HepG2 (cell line): ENCODE measurements around the gene BCL2L1. TPM values are rescaled to one million over a fixed set of nuclear protein-coding genes. Genes with fewer than 3 reads are reported as not detected.

Experiments
- ARHGAP35 ChIP-seq: sonication (generic); formaldehyde crosslinking; IDR thresholded peaks from 2 replicates; pipeline ENCODE4 v1.9.0; 2022; ENCODE audit warnings: mild to moderate bottlenecking, inconsistent platforms, moderate library complexity, missing genetic modification reagents, borderline replicate concordance
- ATF7 ChIP-seq, 2 experiments: fragments of 450-650 bp in 1 of 2; sonication (generic) in 1 of 2; formaldehyde crosslinking in 1 of 2; IDR thresholded peaks; 2 replicates each; pipeline versions ENCODE4 v1.4.0 to v1.6.1; 2016 to 2020; ENCODE audit warnings: antibody characterized with exemption in 1 of 2, mild to moderate bottlenecking in 1 of 2, missing genetic modification reagents in 1 of 2
- BCLAF1 ChIP-seq: fragments of 450-650 bp; IDR thresholded peaks from 2 replicates; pipeline ENCODE4 v1.6.1; 2017; ENCODE audit warnings: mild to moderate bottlenecking
- GABPA ChIP-seq, 2 experiments: IDR thresholded peaks; 2 replicates each; pipeline ENCODE4 v1.6.1; 2011 to 2016; ENCODE audit warnings: low read depth in 2 of 2, low read length in 1 of 2, missing biosample characterization in 1 of 2, missing genetic modification characterization in 1 of 2
- HHEX ChIP-seq: IDR thresholded peaks from 2 replicates; pipeline ENCODE4 v1.6.1; 2016; ENCODE audit warnings: control low read depth
- RARG ChIP-seq: sonication (generic); formaldehyde crosslinking; IDR thresholded peaks from 2 replicates; pipeline ENCODE4 v1.4.0; 2020; ENCODE audit warnings: low read depth, mild to moderate bottlenecking, missing genetic modification reagents
- RFXANK ChIP-seq: IDR thresholded peaks from 2 replicates; pipeline ENCODE4 v1.6.1; 2016
- ZBTB34 ChIP-seq: sonication (generic); formaldehyde crosslinking; IDR thresholded peaks from 2 replicates; pipeline ENCODE4 v1.8.0; 2022; ENCODE audit warnings: mild to moderate bottlenecking, missing genetic modification reagents
- ZNF138 ChIP-seq: sonication (generic); formaldehyde crosslinking; IDR thresholded peaks from 2 replicates; pipeline ENCODE4 v1.5.0; 2020; ENCODE audit warnings: mild to moderate bottlenecking, low read depth, missing genetic modification reagents
- ZNF224 ChIP-seq: sonication (generic); formaldehyde crosslinking; IDR thresholded peaks from 2 replicates; pipeline ENCODE4 v1.5.0; 2020; ENCODE audit warnings: mild to moderate bottlenecking, missing genetic modification reagents
- ZNF234 ChIP-seq: sonication (generic); formaldehyde crosslinking; conservative IDR thresholded peaks from 2 replicates; pipeline ENCODE4 v1.5.1; 2020; ENCODE audit warnings: mild to moderate bottlenecking, missing genetic modification reagents
- ZNF446 ChIP-seq: sonication (generic); formaldehyde crosslinking; IDR thresholded peaks from 2 replicates; pipeline ENCODE4 v1.5.0; 2020; ENCODE audit warnings: mild to moderate bottlenecking, missing genetic modification reagents
- ZNF598 ChIP-seq: sonication (generic); formaldehyde crosslinking; IDR thresholded peaks from 2 replicates; pipeline ENCODE4 v1.5.1; 2020; ENCODE audit warnings: mild to moderate bottlenecking, missing genetic modification reagents, borderline replicate concordance
- ZNF639 ChIP-seq: conservative IDR thresholded peaks from 2 replicates; pipeline ENCODE4 v1.6.1; 2018; ENCODE audit warnings: missing genetic modification reagents
- ZSCAN12 ChIP-seq: sonication (generic); formaldehyde crosslinking; IDR thresholded peaks from 2 replicates; pipeline ENCODE4 v1.9.0; 2021; ENCODE audit warnings: mild to moderate bottlenecking, missing genetic modification reagents
- polyA plus RNA-seq, 8 experiments: library from polyadenylated mRNA; depleted of rRNA in 3 of 8; stranded (reverse) in 7 of 8; unstranded in 1 of 8; fragments of >200 nt; fragmentation: Illumina TruSeq in 4 of 8; extraction: Trizol in 4 of 8; gene quantifications; 2 replicates each; pipeline versions ENCODE4 v1.2.1 to v1.2.3, GENCODE V29; 2011 to 2016; ENCODE audit warnings: low read depth in 4 of 8, missing spikeins in 1 of 8, mixed read lengths in 1 of 8; ENCODE audit not compliant: insufficient read depth in 1 of 8
- total RNA-seq, 5 experiments: library from RNA; depleted of rRNA; stranded (reverse); fragments of >200 nt; fragmentation: Illumina TruSeq; extraction: Trizol; gene quantifications; 2 replicates each; pipeline ENCODE4 v1.2.3, GENCODE V29; 2016; ENCODE audit warnings: low read depth in 1 of 5
- TF ChIP-seq, protein P1 (sequence below): sonication (generic); formaldehyde crosslinking; IDR thresholded peaks from 2 replicates; pipeline ENCODE4 v1.4.0; 2020; ENCODE audit warnings: low read depth, missing genetic modification reagents
- TF ChIP-seq, protein P2 (sequence below): sonication (generic); formaldehyde crosslinking; IDR thresholded peaks from 2 replicates; pipeline ENCODE4 v1.8.1; 2022; ENCODE audit warnings: mild to moderate bottlenecking, missing genetic modification reagents

Gene BCL2L1
- total and polyA plus RNA-seq, 2 of the 13 experiments (the other 11 are each of a cell fraction or from before 2014, with no cell fraction given) = 164 to 258 TPM

DNA sequence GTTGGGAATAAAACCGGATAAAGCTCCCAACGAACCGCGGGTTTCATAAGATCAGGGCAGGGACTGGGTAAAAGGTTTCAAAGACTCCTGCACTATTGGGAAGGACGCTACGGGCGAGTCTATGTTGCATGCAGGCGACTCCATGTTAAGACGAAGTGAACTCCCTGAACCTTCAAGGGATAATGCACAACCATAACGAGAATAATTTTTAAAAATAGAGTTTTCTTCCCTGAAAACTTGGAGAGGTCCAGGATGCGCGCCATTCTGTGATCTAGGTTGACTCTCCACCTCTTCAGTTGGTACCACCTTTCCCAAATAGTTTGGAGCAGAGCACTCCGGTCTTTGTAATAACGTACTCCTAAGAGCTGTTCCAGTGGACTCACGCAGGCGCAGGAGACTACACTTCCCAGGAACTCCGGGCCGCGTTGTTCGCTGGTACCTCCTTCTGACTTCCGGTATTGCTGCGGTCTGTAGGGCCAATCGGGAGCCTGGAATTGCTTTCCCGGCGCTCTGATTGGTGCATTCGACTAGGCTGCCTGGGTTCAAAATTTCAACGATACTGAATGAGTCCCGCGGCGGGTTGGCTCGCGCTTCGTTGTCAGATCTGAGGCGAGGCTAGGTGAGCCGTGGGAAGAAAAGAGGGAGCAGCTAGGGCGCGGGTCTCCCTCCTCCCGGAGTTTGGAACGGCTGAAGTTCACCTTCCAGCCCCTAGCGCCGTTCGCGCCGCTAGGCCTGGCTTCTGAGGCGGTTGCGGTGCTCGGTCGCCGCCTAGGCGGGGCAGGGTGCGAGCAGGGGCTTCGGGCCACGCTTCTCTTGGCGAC is 16.3 kb upstream of the BCL2L1 start, which contains the start of gene TPX2 (continued):
- TF ChIP-seq, protein P1, sequence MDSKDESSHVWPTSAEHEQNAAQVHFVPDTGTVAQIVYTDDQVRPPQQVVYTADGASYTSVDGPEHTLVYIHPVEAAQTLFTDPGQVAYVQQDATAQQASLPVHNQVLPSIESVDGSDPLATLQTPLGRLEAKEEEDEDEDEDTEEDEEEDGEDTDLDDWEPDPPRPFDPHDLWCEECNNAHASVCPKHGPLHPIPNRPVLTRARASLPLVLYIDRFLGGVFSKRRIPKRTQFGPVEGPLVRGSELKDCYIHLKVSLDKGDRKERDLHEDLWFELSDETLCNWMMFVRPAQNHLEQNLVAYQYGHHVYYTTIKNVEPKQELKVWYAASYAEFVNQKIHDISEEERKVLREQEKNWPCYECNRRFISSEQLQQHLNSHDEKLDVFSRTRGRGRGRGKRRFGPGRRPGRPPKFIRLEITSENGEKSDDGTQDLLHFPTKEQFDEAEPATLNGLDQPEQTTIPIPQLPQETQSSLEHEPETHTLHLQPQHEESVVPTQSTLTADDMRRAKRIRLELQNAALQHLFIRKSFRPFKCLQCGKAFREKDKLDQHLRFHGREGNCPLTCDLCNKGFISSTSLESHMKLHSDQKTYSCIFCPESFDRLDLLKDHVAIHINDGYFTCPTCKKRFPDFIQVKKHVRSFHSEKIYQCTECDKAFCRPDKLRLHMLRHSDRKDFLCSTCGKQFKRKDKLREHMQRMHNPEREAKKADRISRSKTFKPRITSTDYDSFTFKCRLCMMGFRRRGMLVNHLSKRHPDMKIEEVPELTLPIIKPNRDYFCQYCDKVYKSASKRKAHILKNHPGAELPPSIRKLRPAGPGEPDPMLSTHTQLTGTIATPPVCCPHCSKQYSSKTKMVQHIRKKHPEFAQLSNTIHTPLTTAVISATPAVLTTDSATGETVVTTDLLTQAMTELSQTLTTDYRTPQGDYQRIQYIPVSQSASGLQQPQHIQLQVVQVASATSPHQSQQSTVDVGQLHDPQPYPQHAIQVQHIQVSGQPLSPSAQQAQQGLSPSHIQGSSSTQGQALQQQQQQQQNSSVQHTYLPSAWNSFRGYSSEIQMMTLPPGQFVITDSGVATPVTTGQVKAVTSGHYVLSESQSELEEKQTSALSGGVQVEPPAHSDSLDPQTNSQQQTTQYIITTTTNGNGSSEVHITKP = peak; percentile 97
- TF ChIP-seq RFXANK (CRISPR knock-in tag) = peak; percentile 73; the same call in 1 of the 2 replicates
- TF ChIP-seq ZNF234 (CRISPR knock-in tag) = no peak
- peak; percentile 52; the same call in 1 of the 2 replicates for TF ChIP-seq ZNF639 (CRISPR knock-in tag)
- TF ChIP-seq ZBTB34 (CRISPR knock-in tag) = peak; percentile 90
- TF ChIP-seq ZNF598 (CRISPR knock-in tag) = peak; percentile 99
- TF ChIP-seq ZNF138 (CRISPR knock-in tag) = peak; percentile 93
- peak; percentile 89 for TF ChIP-seq GABPA (IDR thresholded peaks at IDR 0.05; ENCODE audit: low read depth, low read length)
- TF ChIP-seq GABPA (CRISPR knock-in tag; IDR thresholded peaks at IDR 0.05; ENCODE audit: low read depth) = peak; percentile 98
- TF ChIP-seq ZNF224 (CRISPR knock-in tag) = peak; percentile 80; the same call in 1 of the 2 replicates
- TF ChIP-seq RARG (CRISPR knock-in tag) = no peak
- TF ChIP-seq BCLAF1 = no peak
- no peak for TF ChIP-seq HHEX
- peak; percentile 93 for TF ChIP-seq ZSCAN12 (CRISPR knock-in tag)
- TF ChIP-seq ATF7 (IDR thresholded peaks at IDR 0.05) = no peak
- TF ChIP-seq ATF7 (CRISPR knock-in tag; IDR thresholded peaks at IDR 0.05) = no peak
- TF ChIP-seq ARHGAP35 (CRISPR knock-in tag) = peak; percentile 86; the same call in 1 of the 2 replicates
- TF ChIP-seq, protein P2, sequence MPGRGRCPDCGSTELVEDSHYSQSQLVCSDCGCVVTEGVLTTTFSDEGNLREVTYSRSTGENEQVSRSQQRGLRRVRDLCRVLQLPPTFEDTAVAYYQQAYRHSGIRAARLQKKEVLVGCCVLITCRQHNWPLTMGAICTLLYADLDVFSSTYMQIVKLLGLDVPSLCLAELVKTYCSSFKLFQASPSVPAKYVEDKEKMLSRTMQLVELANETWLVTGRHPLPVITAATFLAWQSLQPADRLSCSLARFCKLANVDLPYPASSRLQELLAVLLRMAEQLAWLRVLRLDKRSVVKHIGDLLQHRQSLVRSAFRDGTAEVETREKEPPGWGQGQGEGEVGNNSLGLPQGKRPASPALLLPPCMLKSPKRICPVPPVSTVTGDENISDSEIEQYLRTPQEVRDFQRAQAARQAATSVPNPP (CRISPR knock-in tag) = peak; percentile 98
- no peak; the same call in 1 of the 2 replicates for TF ChIP-seq ZNF446 (CRISPR knock-in tag)
